ENCODE data around the gene CCDC88B.

Gene CCDC88B

GRCh38 chr11:64382586-64382985 lies 42.6 kb downstream of the CCDC88B start:
- no peak for DNase-seq (ENCODE audit: low read depth)

- no peak for DNase-seq (ENCODE audit: low read depth)
Observed at GRCh38 chr11:64383580-64383979, 43.6 kb downstream of the CCDC88B start.

- no peak for DNase-seq (ENCODE audit: low read depth)
Observed at GRCh38 chr11:64384028-64384737, 44.2 kb downstream of the CCDC88B start.

- no peak for DNase-seq (ENCODE audit: low read depth)
Observed at GRCh38 chr11:64384981-64385944, 45.3 kb downstream of the CCDC88B start.

GRCh38 chr11:64385945-64386704 lies 46.1 kb downstream of the CCDC88B start:
- peak; percentile 29 for DNase-seq (ENCODE audit: low read depth)

GRCh38 chr11:64387916-64388315 lies 47.9 kb downstream of the CCDC88B start:
- no peak for DNase-seq (ENCODE audit: low read depth)

- DNase-seq (ENCODE audit: low read depth): no peak
Observed at GRCh38 chr11:64388894-64389293, 48.9 kb downstream of the CCDC88B start.

- DNase-seq (ENCODE audit: low read depth): no peak
Observed at GRCh38 chr11:64389851-64390250, 49.8 kb downstream of the CCDC88B start.

- DNase-seq (ENCODE audit: low read depth): no peak
Observed at GRCh38 chr11:64390558-64390957, 50.6 kb downstream of the CCDC88B start.

GRCh38 chr11:64391839-64392238 lies 51.8 kb downstream of the CCDC88B start:
- no peak for DNase-seq (ENCODE audit: low read depth)

- DNase-seq (ENCODE audit: low read depth): no peak
Observed at GRCh38 chr11:64395545-64396078, 55.6 kb downstream of the CCDC88B start.

- DNase-seq (ENCODE audit: low read depth): no peak
Observed at GRCh38 chr11:64396079-64396591, 56.1 kb downstream of the CCDC88B start.

GRCh38 chr11:64400102-64400501 lies 60.1 kb downstream of the CCDC88B start:
- DNase-seq (ENCODE audit: low read depth): no peak

GRCh38 chr11:64400667-64401066 lies 60.7 kb downstream of the CCDC88B start:
- DNase-seq (ENCODE audit: low read depth): no peak

- no peak for DNase-seq (ENCODE audit: low read depth)
Observed at GRCh38 chr11:64401775-64402174, 61.8 kb downstream of the CCDC88B start.

- no peak for DNase-seq (ENCODE audit: low read depth)
Observed at GRCh38 chr11:64403106-64403505, 63.1 kb downstream of the CCDC88B start.

GRCh38 chr11:64406221-64406946 lies 66.4 kb downstream of the CCDC88B start:
- no peak for DNase-seq (ENCODE audit: low read depth)

Data from HS-27A (cell line).